GM23338 (cell line): ENCODE results near the gene ALDH7A1. TPM values are rescaled to one million over a fixed set of nuclear protein-coding genes. Genes with fewer than 3 reads are reported as not detected.

Experiments used
- EZH2 ChIP-seq: fragments of 200-600 bp; sonication (generic); IDR thresholded peaks from one replicate; pipeline ENCODE4 v1.8.0; 2017; ENCODE audit warnings: antibody characterized with exemption, mild to moderate bottlenecking, low read depth; ENCODE audit not compliant: unreplicated experiment
- NANOG ChIP-seq: IDR thresholded peaks from 2 replicates; pipeline ENCODE4 v1.6.1; 2016; ENCODE audit warnings: antibody characterized with exemption, borderline replicate concordance
- REST ChIP-seq: IDR thresholded peaks from one replicate; pipeline ENCODE4 v1.6.1; 2018; ENCODE audit warnings: antibody characterized with exemption; ENCODE audit not compliant: unreplicated experiment
- STAT1 ChIP-seq: IDR thresholded peaks from one replicate; pipeline ENCODE4 v1.6.1; 2016; ENCODE audit warnings: antibody characterized with exemption; ENCODE audit not compliant: unreplicated experiment
- ZNF114 ChIP-seq: fragments of 250-450 bp; sonication (Bioruptor Pico); IDR thresholded peaks from 2 replicates; pipeline ENCODE4 v1.5.0; 2020; ENCODE audit warnings: mild to moderate bottlenecking, moderate library complexity
- ZNF462 ChIP-seq: fragments of 250-450 bp; sonication (Bioruptor Pico); IDR thresholded peaks from 2 replicates; pipeline ENCODE4 v1.5.0; 2020; ENCODE audit warnings: mild to moderate bottlenecking, moderate library complexity
- polyA plus RNA-seq: library from polyadenylated mRNA; unstranded; fragments of >200 nt; fragmentation: Nextera tagmentation; extraction: Ambion mirVana; gene quantifications from 2 replicates; pipeline ENCODE4 v1.2.1, GENCODE V29; 2016
- total RNA-seq: library from RNA; depleted of rRNA; stranded (reverse); fragments of >200 nt; shearing (Covaris generic); gene quantifications from 2 replicates; pipeline ENCODE4 v1.2.3, GENCODE V29; 2014
- TF ChIP-seq, protein P1 (sequence below): IDR thresholded peaks from 2 replicates; pipeline ENCODE4 v1.6.1; 2016; ENCODE audit warnings: antibody characterized with exemption

Gene ALDH7A1
- total and polyA plus RNA-seq, 2 experiments from 2014 or later: 122 to 198 TPM

DNA sequence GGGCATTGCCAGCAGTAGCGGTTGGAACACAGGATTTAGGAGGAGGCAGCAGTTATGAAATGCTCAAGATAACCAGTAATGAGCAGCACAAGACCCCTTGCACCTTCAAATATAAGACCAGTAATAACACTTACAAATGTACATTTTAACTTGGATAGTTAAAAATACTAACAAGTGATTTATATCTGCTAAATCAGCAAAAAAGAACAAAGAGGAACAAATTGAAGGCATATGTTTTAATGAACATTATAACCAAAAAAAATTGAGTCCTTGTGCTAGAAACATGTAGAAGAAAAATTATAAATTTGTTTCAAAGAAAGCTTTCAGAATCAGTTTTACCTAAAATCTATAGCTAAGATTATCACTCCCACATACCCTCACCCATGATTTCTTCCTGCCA, 52.0 kb downstream of the ALDH7A1 start (continued):
- TF ChIP-seq ZNF462 (CRISPR knock-in tag): no peak
- no peak for TF ChIP-seq NANOG
- TF ChIP-seq, protein P1, sequence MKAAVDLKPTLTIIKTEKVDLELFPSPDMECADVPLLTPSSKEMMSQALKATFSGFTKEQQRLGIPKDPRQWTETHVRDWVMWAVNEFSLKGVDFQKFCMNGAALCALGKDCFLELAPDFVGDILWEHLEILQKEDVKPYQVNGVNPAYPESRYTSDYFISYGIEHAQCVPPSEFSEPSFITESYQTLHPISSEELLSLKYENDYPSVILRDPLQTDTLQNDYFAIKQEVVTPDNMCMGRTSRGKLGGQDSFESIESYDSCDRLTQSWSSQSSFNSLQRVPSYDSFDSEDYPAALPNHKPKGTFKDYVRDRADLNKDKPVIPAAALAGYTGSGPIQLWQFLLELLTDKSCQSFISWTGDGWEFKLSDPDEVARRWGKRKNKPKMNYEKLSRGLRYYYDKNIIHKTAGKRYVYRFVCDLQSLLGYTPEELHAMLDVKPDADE: no peak
- no peak for TF ChIP-seq REST
- no peak for TF ChIP-seq EZH2
- no peak for TF ChIP-seq ZNF114 (CRISPR knock-in tag)
- no peak for TF ChIP-seq STAT1
